NB4 (cell line): ENCODE measurements around the gene IGSF21.

ENCODE experiments used
- POLR2A ChIP-seq: IDR thresholded peaks from 2 replicates; pipeline ENCODE4 v1.6.1; 2011; ENCODE audit warnings: mild to moderate bottlenecking; ENCODE audit not compliant: insufficient read length; ENCODE audit errors: extremely low read depth
- TF ChIP-seq, protein P1 (sequence below): IDR thresholded peaks from one replicate; pipeline ENCODE4 v1.5.1; 2012; ENCODE audit warnings: low read depth, low read length

DNA sequence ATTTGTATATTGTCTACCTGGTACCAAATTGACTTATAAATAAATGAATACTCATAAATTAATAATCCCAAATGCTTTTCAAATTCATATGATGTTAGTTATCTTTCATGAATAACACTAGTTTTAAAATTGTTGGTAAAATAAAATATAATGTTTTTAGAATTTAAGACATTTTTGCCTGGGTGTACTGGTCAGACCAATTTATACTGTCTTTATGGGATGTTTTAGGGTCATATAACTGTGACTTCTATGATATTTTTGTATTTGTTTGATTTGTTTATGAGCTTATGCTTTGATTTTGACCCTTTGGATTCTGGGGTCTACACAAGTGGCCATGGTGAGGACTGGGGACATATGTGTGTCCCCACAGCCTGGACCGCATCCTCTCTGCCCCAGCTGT, 319.0 kb downstream of the IGSF21 start:
- TF ChIP-seq, protein P1, sequence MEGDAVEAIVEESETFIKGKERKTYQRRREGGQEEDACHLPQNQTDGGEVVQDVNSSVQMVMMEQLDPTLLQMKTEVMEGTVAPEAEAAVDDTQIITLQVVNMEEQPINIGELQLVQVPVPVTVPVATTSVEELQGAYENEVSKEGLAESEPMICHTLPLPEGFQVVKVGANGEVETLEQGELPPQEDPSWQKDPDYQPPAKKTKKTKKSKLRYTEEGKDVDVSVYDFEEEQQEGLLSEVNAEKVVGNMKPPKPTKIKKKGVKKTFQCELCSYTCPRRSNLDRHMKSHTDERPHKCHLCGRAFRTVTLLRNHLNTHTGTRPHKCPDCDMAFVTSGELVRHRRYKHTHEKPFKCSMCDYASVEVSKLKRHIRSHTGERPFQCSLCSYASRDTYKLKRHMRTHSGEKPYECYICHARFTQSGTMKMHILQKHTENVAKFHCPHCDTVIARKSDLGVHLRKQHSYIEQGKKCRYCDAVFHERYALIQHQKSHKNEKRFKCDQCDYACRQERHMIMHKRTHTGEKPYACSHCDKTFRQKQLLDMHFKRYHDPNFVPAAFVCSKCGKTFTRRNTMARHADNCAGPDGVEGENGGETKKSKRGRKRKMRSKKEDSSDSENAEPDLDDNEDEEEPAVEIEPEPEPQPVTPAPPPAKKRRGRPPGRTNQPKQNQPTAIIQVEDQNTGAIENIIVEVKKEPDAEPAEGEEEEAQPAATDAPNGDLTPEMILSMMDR, result no peak
- no peak for TF ChIP-seq POLR2A
